ENCODE data around the gene LINC00237.

DNA sequence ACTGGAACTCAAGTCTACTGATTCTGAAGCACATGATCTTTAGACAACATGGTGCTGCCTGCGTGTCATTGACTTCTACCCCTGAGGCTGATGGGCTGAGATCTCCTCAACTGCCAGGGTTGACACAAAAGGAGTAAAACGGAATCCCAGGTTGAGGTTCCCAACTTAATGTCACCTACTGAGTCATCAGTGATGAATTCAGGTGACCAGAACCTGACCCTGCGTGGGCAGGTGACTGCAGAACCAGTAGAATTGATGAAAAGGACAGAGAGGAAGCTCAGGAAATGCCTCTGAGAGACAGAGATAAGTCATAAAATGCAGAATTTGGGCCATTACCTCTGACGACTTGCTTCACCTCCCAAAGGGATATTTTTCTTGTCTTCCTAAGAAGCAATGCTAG, 12.0 kb upstream of the LINC00237 start:
- TF ChIP-seq, protein P1, sequence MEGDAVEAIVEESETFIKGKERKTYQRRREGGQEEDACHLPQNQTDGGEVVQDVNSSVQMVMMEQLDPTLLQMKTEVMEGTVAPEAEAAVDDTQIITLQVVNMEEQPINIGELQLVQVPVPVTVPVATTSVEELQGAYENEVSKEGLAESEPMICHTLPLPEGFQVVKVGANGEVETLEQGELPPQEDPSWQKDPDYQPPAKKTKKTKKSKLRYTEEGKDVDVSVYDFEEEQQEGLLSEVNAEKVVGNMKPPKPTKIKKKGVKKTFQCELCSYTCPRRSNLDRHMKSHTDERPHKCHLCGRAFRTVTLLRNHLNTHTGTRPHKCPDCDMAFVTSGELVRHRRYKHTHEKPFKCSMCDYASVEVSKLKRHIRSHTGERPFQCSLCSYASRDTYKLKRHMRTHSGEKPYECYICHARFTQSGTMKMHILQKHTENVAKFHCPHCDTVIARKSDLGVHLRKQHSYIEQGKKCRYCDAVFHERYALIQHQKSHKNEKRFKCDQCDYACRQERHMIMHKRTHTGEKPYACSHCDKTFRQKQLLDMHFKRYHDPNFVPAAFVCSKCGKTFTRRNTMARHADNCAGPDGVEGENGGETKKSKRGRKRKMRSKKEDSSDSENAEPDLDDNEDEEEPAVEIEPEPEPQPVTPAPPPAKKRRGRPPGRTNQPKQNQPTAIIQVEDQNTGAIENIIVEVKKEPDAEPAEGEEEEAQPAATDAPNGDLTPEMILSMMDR (IDR thresholded peaks at IDR 0.05), result no peak
- TF ChIP-seq JUNB (IDR thresholded peaks at IDR 0.05), result no peak
- TF ChIP-seq EP300 (IDR thresholded peaks at IDR 0.05), result no peak
- no peak for TF ChIP-seq RFX5 (IDR thresholded peaks at IDR 0.05)
- no peak for TF ChIP-seq POLR2A (IDR thresholded peaks at IDR 0.05; ENCODE audit: low read length)
- TF ChIP-seq CHD2 (IDR thresholded peaks at IDR 0.05; ENCODE audit: low read length, partially characterized antibody), result no peak

Measured in A549 (cell line).